ENCODE measurements around the gene SIM2.

- TF ChIP-seq CTCF (IDR thresholded peaks at IDR 0.05) (no peak), POLR2A (IDR thresholded peaks at IDR 0.05; ENCODE audit: low read depth) (no peak), EP300 (IDR thresholded peaks at IDR 0.05) (no peak)
Observed at GRCh38 chr21:36658926-36659325, 40.0 kb upstream of the SIM2 start.
